T-cell (primary cell): Measurements from ENCODE around the gene SBNO1. TPM values are rescaled to one million over a fixed set of nuclear protein-coding genes. Genes with fewer than 3 reads are reported as not detected.

Experiments
- ATAC-seq, 4 experiments: fragments of 200-7000 bp in 3 of 4; fragments of 150-1000 bp in 1 of 4; cut with Tn5 transposase; replicated peaks in 1 of 4; 1 replicate in 3 of 4; 2 replicates in 1 of 4; pipeline ENCODE4 v1.10.0; 2021; ENCODE audit warnings: moderate library complexity in 3 of 4, mild to moderate bottlenecking in 2 of 4, moderate number of reproducible peaks in 1 of 4
- CTCF ChIA-PET, 2 donors: fragments of 300-600 bp; sonication (Branson Sonifier 250); formaldehyde crosslinking; loops; one replicate each; lab custom pipeline; 2022; ENCODE audit warnings: antibody characterized with exemption in 2 of 2; lab: Charles Lee
- POLR2A ChIA-PET, 2 donors: fragments of 300-600 bp; sonication (Branson Sonifier 250); formaldehyde crosslinking; loops; one replicate each; lab custom pipeline; 2022; ENCODE audit warnings: antibody characterized with exemption in 2 of 2; lab: Charles Lee
- DNase-seq, 35 experiments: peaks; one replicate each; pipeline versions ENCODE4 v3.0.0 to v3.0.0-alpha.2; 2013 to 2023
- H3K27ac ChIP-seq: one replicate; pipeline ENCODE4 v1.5.1; 2013; ENCODE audit warnings: low read length
- H3K27me3 ChIP-seq, 2 experiments: replicated peaks in 1 of 2; 1 replicate in 1 of 2; 2 replicates in 1 of 2; pipeline versions ENCODE4 v1.6.1 to v1.7.0; 2013; ENCODE audit warnings: low read length in 1 of 2, mixed read lengths in 1 of 2; ENCODE audit not compliant: control insufficient read depth in 2 of 2, insufficient read depth in 2 of 2; ENCODE audit errors: extremely low read depth in 1 of 2
- H3K36me3 ChIP-seq, 2 donors: 1 replicate in 1 of 2; 2 replicates in 1 of 2; pipeline versions ENCODE4 v1.6.1 to v1.7.0; 2013; ENCODE audit warnings: low read length in 1 of 2; ENCODE audit not compliant: control insufficient read depth in 2 of 2, insufficient read depth in 1 of 2; ENCODE audit errors: extremely low read depth in 1 of 2
- H3K4me1 ChIP-seq, 2 experiments: 1 replicate in 1 of 2; 2 replicates in 1 of 2; pipeline versions ENCODE4 v1.6.1 to v1.7.0; 2013; ENCODE audit warnings: low read length in 2 of 2, mixed read lengths in 1 of 2; ENCODE audit not compliant: insufficient read depth in 2 of 2, control insufficient read depth in 1 of 2; ENCODE audit errors: extremely low read depth in 1 of 2
- H3K4me3 ChIP-seq, 2 donors: 1 replicate in 1 of 2; 2 replicates in 1 of 2; pipeline versions ENCODE4 v1.5.1 to v1.7.0; 2013; ENCODE audit warnings: mild to moderate bottlenecking in 2 of 2, low read length in 1 of 2, moderate library complexity in 1 of 2; ENCODE audit not compliant: control insufficient read depth in 1 of 2; ENCODE audit errors: extremely low read depth in 1 of 2
- H3K9me3 ChIP-seq: 2 replicates; pipeline ENCODE4 v1.7.0; 2013
- H3K27ac Mint-ChIP-seq, 2 donors: one replicate each; pipeline ENCODE4 v1.8.0; 2020 to 2021; ENCODE audit warnings: mild to moderate bottlenecking in 2 of 2, mixed read lengths in 2 of 2
- H3K27me3 Mint-ChIP-seq, 2 donors: one replicate each; pipeline ENCODE4 v1.8.0; 2021 to 2022; ENCODE audit warnings: mixed read lengths in 2 of 2
- H3K36me3 Mint-ChIP-seq: one replicate; pipeline ENCODE4 v1.8.0; 2021; ENCODE audit warnings: mixed read lengths
- H3K4me1 Mint-ChIP-seq, 3 donors: one replicate each; pipeline ENCODE4 v1.8.0; 2020 to 2022; ENCODE audit warnings: mixed read lengths in 3 of 3, mild to moderate bottlenecking in 1 of 3
- H3K4me3 Mint-ChIP-seq, 3 donors: one replicate each; pipeline ENCODE4 v1.8.0; 2020 to 2022; ENCODE audit warnings: mild to moderate bottlenecking in 3 of 3, mixed read lengths in 3 of 3, moderate library complexity in 3 of 3
- H3K9me3 Mint-ChIP-seq, 3 donors: one replicate each; pipeline ENCODE4 v1.8.0; 2020 to 2022; ENCODE audit warnings: mixed read lengths in 3 of 3
- WGBS: methylation state at CpG from one replicate; pipeline ENCODE4 v1.1.5; 2013; ENCODE audit warnings: missing lambda C conversion rate; ENCODE audit not compliant: insufficient coverage; 5-methylcytosine and 5-hydroxymethylcytosine counted together
- total RNA-seq, 35 experiments: library from RNA in 6 of 35; stranded (reverse) in 6 of 35; fragments of 120-200 nt in 1 of 35; gene quantifications; one replicate each; pipeline versions ENCODE4 v1.2.1 to v1.2.4 and lab custom pipeline; 2013 to 2026

The SBNO1 gene
- total RNA-seq, 5 donors from 2014 or later (not counting 1 experiment from before 2014, with no cell fraction given): 36.1 to 42.1 (median 38.6) TPM

GRCh38 chr12:123265851-123266678 is 98.6 kb downstream of the SBNO1 start:
- Mint-ChIP-seq H3K27ac (no peak overlapping the region), H3K36me3 (no peaks in the 10 kb centered on the region), H3K9me3 (no peaks in the 10 kb centered on the region), H3K4me3 (no peak overlapping the region), H3K27me3 (no peaks in the 10 kb centered on the region), H3K4me1 (peaks cover 15 to 25% (median 24%) of the 10 kb centered on the region in 3 donors)
- H3K36me3 ChIP-seq: peaks cover 0 to 2% of the 10 kb centered on the region in 2 donors
- H3K4me3 ChIP-seq: no peak overlapping the region
- DNase-seq (no peak), ATAC-seq (no peak)
- H3K4me1 ChIP-seq: peaks cover 13 to 30% of the 10 kb centered on the region in 2 experiments
- POLR2A ChIA-PET: no interaction called here
- 98% methylated on average over 28 of the region's 35 CpGs for WGBS
- H3K27ac ChIP-seq: no peak overlapping the region
- CTCF ChIA-PET: no interaction called here
- peaks cover 0 to 5% of the 10 kb centered on the region in 2 experiments for H3K27me3 ChIP-seq
- no peaks in the 10 kb centered on the region for H3K9me3 ChIP-seq

- peaks cover 15 to 16% (median 16%) of the 10 kb centered on the region in 3 donors for H3K4me1 Mint-ChIP-seq
- Histone ChIP-seq H3K4me1 (peaks cover 5 to 19% of the 10 kb centered on the region in 2 experiments), H3K9me3 (no peaks in the 10 kb centered on the region), H3K4me3 (no peak overlapping the region), H3K27ac (no peak overlapping the region), H3K27me3 (no peaks in the 10 kb centered on the region), H3K36me3 (peaks cover 0 to 2% of the 10 kb centered on the region in 2 donors)
- peaks cover 3% of the 10 kb centered on the region for H3K36me3 Mint-ChIP-seq
- ATAC-seq (peak in 1 of 4 experiments; percentile 19), DNase-seq (peak in 1 of 35 experiments; percentile 27)
- no peaks in the 10 kb centered on the region for H3K9me3 Mint-ChIP-seq
- ChIA-PET POLR2A (no interaction called here), CTCF (no interaction called here)
- 72% methylated on average over 7 of the region's 7 CpGs for WGBS
- H3K27me3 Mint-ChIP-seq: no peaks in the 10 kb centered on the region
- H3K4me3 Mint-ChIP-seq: no peak overlapping the region
- no peak overlapping the region for H3K27ac Mint-ChIP-seq
Observed at GRCh38 chr12:123264642-123265041, 100.0 kb downstream of the SBNO1 start.

GRCh38 chr12:123263196-123263817 is 101.3 kb downstream of the SBNO1 start:
- DNase-seq (no peak), ATAC-seq (no peak)
- H3K27ac ChIP-seq: no peak overlapping the region
- POLR2A ChIA-PET: no interaction called here
- H3K4me1 ChIP-seq: peaks cover 1 to 5% of the 10 kb centered on the region in 2 experiments
- no peaks in the 10 kb centered on the region for H3K9me3 ChIP-seq
- Mint-ChIP-seq H3K4me1 (peaks cover 5 to 6% (median 6%) of the 10 kb centered on the region in 3 donors), H3K27me3 (no peaks in the 10 kb centered on the region), H3K9me3 (no peaks in the 10 kb centered on the region), H3K36me3 (peaks cover 6% of the 10 kb centered on the region), H3K4me3 (no peak overlapping the region), H3K27ac (peak overlapping the region in 1 of 2 donors; percentile 39)
- no peak overlapping the region for H3K4me3 ChIP-seq
- H3K36me3 ChIP-seq: peaks cover 2 to 6% of the 10 kb centered on the region in 2 donors
- CTCF ChIA-PET: interaction anchor here (0.6 to 0.7 kb wide), 3 partner anchors 29 to 348 kb away, joined by 3 to 6 read pairs (median 5); no protein-coding TSS in a partner anchor
- WGBS: 97% methylated on average over 6 of the region's 8 CpGs
- H3K27me3 ChIP-seq: no peaks in the 10 kb centered on the region

GRCh38 chr12:123261196-123261595 is 103.5 kb downstream of the SBNO1 start:
- H3K4me1 ChIP-seq: no peaks in the 10 kb centered on the region
- POLR2A ChIA-PET: interaction anchor here in 1 of 2 donors (0.6 kb wide), 1 partner anchor 19 kb away, joined by 3 read pairs; no protein-coding TSS in a partner anchor
- Mint-ChIP-seq H3K9me3 (no peaks in the 10 kb centered on the region), H3K4me3 (no peak overlapping the region), H3K4me1 (no peaks in the 10 kb centered on the region), H3K27me3 (no peaks in the 10 kb centered on the region), H3K27ac (no peak overlapping the region), H3K36me3 (peaks cover 12% of the 10 kb centered on the region)
- H3K4me3 ChIP-seq: no peak overlapping the region
- WGBS: no CpG with 5 or more reads among the region's 4 CpGs
- CTCF ChIA-PET: no interaction called here
- H3K27ac ChIP-seq: no peak overlapping the region
- peaks cover 2 to 19% of the 10 kb centered on the region in 2 donors for H3K36me3 ChIP-seq
- ATAC-seq (no peak), DNase-seq (no peak)
- H3K9me3 ChIP-seq: no peaks in the 10 kb centered on the region
- H3K27me3 ChIP-seq: no peaks in the 10 kb centered on the region

- Mint-ChIP-seq H3K27ac (no peak overlapping the region), H3K9me3 (no peaks in the 10 kb centered on the region), H3K4me1 (no peaks in the 10 kb centered on the region), H3K4me3 (no peak overlapping the region), H3K36me3 (peaks cover 16% of the 10 kb centered on the region), H3K27me3 (no peaks in the 10 kb centered on the region)
- H3K27ac ChIP-seq: no peak overlapping the region
- no peaks in the 10 kb centered on the region for H3K27me3 ChIP-seq
- DNase-seq: no peak
- no peak overlapping the region for H3K4me3 ChIP-seq
- WGBS: 83% methylated on average over 7 of the region's 9 CpGs
- no peaks in the 10 kb centered on the region for H3K9me3 ChIP-seq
- H3K4me1 ChIP-seq: no peaks in the 10 kb centered on the region
- ChIA-PET CTCF (no interaction called here), POLR2A (no interaction called here)
- ATAC-seq: no peak
- H3K36me3 ChIP-seq: peaks cover under 1 to 28% of the 10 kb centered on the region in 2 donors
Observed at GRCh38 chr12:123260081-123260480, 104.6 kb downstream of the SBNO1 start.

- ChIA-PET POLR2A (interaction anchor here in 1 of 2 donors (0.8 kb wide), 1 partner anchor 10 kb away, joined by 5 read pairs; no protein-coding TSS in a partner anchor), CTCF (interaction anchor here in 1 of 2 donors (0.8 kb wide), 1 partner anchor 11 kb away, joined by 3 read pairs; no protein-coding TSS in a partner anchor)
- Mint-ChIP-seq H3K27me3 (no peaks in the 10 kb centered on the region), H3K4me1 (peaks cover under 1 to 2% (median 2%) of the 10 kb centered on the region in 3 donors), H3K27ac (no peak overlapping the region), H3K4me3 (no peak overlapping the region), H3K9me3 (no peaks in the 10 kb centered on the region), H3K36me3 (peaks cover 25% of the 10 kb centered on the region)
- no peak for ATAC-seq
- no peak for DNase-seq
- no peaks in the 10 kb centered on the region for H3K27me3 ChIP-seq
- H3K9me3 ChIP-seq: no peaks in the 10 kb centered on the region
- peaks cover 14 to 40% of the 10 kb centered on the region in 2 donors for H3K36me3 ChIP-seq
- H3K27ac ChIP-seq: no peak overlapping the region
- no peak overlapping the region for H3K4me3 ChIP-seq
- WGBS: 91% methylated on average over 1 of the region's 4 CpGs
- no peaks in the 10 kb centered on the region for H3K4me1 ChIP-seq
Observed at GRCh38 chr12:123258593-123258992, 106.1 kb downstream of the SBNO1 start.
